T-helper 2 cell (primary cell): ENCODE results near the gene PRRT3.
"Not testable (repeated sequence)": the region's sequence is repeated elsewhere in the genome, so short reads cannot be mapped to it uniquely, and the experiment has no call there.

ENCODE experiments used
- DNase-seq, 5 experiments: peaks; one replicate each; pipeline versions ENCODE4 v3.0.0 to v3.0.0-alpha.2; 2012 to 2022

The PRRT3 gene

GRCh38 chr3:9897408-9898372, 54.5 kb downstream of the PRRT3 start:
- DNase-seq, result no peak

GRCh38 chr3:9896755-9897407, 55.3 kb downstream of the PRRT3 start:
- DNase-seq, result not testable (repeated sequence)

- DNase-seq, result not testable (repeated sequence)
Observed at GRCh38 chr3:9895715-9896114, 56.5 kb downstream of the PRRT3 start.
